Lower leg skin (tissue), 4 donors: Measurements from ENCODE around the gene FGF19. TPM values are rescaled to one million over a fixed set of nuclear protein-coding genes. Genes with fewer than 3 reads are reported as not detected.
A peak's percentile ranks its signal among the peaks of the same experiment; 100 is the strongest.

ENCODE experiments used
- DNase-seq, 2 donors: peaks; one replicate each; pipeline ENCODE4 v3.0.0-alpha.2; 2019; ENCODE audit warnings: low spot score in 2 of 2
- H3K4me3 ChIP-seq: fragments of 200-600 bp; sonication (generic); 2 replicates; pipeline ENCODE4 v1.5.1; 2017; ENCODE audit warnings: mild to moderate bottlenecking, low read depth; ENCODE audit not compliant: poor library complexity, severe bottlenecking
- POLR2A ChIP-seq, 2 donors: fragments of 450-650 bp; IDR thresholded peaks; one replicate each; pipeline ENCODE4 v1.6.1; 2016 to 2017; ENCODE audit warnings: antibody characterized with exemption in 2 of 2, mild to moderate bottlenecking in 1 of 2, moderate library complexity in 1 of 2
- WGBS, 2 donors: methylation state at CpG; one replicate each; pipeline ENCODE4 v1.1.5; 2018; 5-methylcytosine and 5-hydroxymethylcytosine counted together
- intact Hi-C: fragments of 100-400 bp; cut with DNase I; formaldehyde crosslinking; loops from one replicate; pipeline ENCODE4 v1.15.0; 2023; ENCODE audit warnings: low total_unique reads
- total RNA-seq, 4 donors: library from RNA; depleted of rRNA; stranded (reverse); fragments of >200 nt; gene quantifications; one replicate each; pipeline ENCODE4 v1.1.0, GENCODE V29; 2016
- TF ChIP-seq, protein P1 (sequence below), 3 donors: fragments of 450-650 bp; IDR thresholded peaks; one replicate each; pipeline ENCODE4 v1.5.1; 2016; ENCODE audit warnings: antibody characterized with exemption in 3 of 3, mild to moderate bottlenecking in 3 of 3, moderate library complexity in 2 of 3

The FGF19 gene
- total RNA-seq, 4 donors from 2014 or later: not detected

DNA sequence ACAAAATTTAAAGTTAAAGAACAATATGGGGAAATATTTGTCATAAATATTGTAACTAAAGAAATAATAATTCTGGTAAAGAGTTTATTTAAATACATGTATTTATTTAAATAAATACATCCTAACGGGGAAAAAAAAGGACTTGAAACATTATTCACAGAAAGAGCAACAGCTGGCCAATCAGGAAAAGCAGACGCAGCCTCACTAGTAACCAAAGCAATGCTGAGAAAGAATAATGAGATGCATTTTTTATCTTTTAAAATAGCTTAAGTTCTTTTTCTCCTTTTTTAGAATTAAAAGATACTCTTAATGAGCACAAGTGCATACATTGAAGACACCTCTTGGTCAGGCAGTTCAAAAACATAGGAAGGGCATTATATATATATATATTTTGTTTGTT is 26.1 kb downstream of the FGF19 start:
- intact Hi-C loops: no loop called here
- WGBS, 2 donors: 56 to 66% methylated on average over 2 of the region's 2 CpGs
- TF ChIP-seq POLR2A (IDR thresholded peaks at IDR 0.05): no peak
- TF ChIP-seq, protein P1, sequence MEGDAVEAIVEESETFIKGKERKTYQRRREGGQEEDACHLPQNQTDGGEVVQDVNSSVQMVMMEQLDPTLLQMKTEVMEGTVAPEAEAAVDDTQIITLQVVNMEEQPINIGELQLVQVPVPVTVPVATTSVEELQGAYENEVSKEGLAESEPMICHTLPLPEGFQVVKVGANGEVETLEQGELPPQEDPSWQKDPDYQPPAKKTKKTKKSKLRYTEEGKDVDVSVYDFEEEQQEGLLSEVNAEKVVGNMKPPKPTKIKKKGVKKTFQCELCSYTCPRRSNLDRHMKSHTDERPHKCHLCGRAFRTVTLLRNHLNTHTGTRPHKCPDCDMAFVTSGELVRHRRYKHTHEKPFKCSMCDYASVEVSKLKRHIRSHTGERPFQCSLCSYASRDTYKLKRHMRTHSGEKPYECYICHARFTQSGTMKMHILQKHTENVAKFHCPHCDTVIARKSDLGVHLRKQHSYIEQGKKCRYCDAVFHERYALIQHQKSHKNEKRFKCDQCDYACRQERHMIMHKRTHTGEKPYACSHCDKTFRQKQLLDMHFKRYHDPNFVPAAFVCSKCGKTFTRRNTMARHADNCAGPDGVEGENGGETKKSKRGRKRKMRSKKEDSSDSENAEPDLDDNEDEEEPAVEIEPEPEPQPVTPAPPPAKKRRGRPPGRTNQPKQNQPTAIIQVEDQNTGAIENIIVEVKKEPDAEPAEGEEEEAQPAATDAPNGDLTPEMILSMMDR (IDR thresholded peaks at IDR 0.05): no peak
- DNase-seq: no peak
- no peak overlapping the region for H3K4me3 ChIP-seq

DNA sequence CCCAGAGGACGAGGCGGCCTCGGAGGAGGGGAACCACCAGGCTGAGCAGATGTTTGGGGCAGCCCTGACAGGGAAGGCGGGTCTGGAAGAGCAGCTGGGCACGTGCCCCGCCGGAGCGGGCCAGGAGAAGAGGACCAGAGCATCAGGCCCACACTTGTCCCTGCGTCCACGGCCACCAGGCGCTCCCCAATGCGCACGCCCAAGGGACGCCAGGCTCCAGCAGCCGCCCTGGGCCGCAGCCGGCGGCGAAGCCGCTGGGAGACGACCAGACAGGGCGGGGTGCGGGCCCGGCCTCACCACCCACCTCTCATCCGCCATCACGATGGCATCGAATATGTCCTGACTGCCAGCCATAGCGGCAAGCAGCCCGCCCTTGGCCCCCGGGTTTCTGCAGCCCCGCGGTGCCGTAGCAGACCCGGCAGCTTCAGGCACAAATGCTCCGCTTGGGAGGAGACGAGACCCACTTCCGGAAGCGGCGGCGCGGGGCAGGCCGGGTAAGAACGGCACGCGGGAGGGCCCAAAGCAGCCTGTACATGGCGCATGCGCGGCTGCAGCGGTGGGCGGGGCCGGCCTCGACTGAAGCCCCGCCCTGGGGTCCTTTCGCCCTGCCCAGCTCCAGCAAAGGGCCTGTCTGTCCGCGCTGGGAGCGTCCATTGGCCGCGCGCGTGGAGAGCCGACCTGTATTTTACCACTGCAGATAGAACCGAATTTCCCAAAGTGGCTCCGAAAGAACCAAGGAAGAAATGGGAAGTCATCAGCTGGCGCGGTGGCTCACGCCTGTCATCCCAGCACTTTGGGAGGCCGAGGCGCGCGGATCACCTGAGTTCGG is 28.7 kb downstream of the FGF19 start, which contains the start of gene LTO1:
Gene LTO1, minus strand, starts transcription at position 468 of the 829 bp plus-strand sequence. Its CDS starts 114 bp downstream, at position 354.
- no peak for TF ChIP-seq POLR2A (IDR thresholded peaks at IDR 0.05)
- TF ChIP-seq, protein P1 (IDR thresholded peaks at IDR 0.05): no peak
- DNase-seq: peak; percentile 93 to 99
- intact Hi-C loops: no loop called here
- 1 to 10% methylated on average over 25 to 65 of the region's 72 CpGs for WGBS, 2 donors
- H3K4me3 ChIP-seq: peak within 1 kb of the TSS; percentile 86

DNA sequence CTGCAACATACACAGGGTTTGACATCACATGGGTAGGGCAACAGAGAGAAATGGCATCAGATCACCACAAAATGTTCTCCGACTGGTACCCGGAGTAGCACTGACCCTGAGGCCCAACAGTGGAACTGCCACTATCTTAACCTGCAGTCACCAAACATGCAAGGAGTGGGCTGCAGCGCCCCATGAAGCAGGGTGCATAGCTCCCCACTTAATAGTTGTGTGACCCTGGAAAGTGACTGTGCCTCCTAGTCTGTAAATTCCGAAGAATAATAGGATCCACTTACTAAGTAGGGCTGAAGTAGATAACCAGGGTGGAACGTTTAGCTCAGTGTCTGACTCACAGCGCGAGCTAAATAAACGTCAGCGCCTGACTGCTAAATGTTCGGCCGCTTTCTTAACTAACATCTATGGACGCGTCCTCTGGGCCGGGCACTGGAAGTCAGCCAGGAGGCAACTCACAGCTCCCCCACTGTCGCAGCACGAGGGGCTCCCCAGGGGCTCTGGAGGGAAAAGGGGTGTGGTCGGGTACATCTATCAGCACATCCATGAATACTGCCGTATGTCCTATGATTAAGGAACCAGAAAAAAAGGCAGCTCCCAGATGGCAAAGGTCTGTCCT is 29.4 kb downstream of the FGF19 start:
- DNase-seq: no peak
- peak overlapping the region; percentile 86 for H3K4me3 ChIP-seq
- TF ChIP-seq, protein P1 (IDR thresholded peaks at IDR 0.05): no peak
- TF ChIP-seq POLR2A (IDR thresholded peaks at IDR 0.05): no peak
- intact Hi-C loops: no loop called here
- 14 to 17% methylated on average over 18 of the region's 18 CpGs for WGBS, 2 donors

DNA sequence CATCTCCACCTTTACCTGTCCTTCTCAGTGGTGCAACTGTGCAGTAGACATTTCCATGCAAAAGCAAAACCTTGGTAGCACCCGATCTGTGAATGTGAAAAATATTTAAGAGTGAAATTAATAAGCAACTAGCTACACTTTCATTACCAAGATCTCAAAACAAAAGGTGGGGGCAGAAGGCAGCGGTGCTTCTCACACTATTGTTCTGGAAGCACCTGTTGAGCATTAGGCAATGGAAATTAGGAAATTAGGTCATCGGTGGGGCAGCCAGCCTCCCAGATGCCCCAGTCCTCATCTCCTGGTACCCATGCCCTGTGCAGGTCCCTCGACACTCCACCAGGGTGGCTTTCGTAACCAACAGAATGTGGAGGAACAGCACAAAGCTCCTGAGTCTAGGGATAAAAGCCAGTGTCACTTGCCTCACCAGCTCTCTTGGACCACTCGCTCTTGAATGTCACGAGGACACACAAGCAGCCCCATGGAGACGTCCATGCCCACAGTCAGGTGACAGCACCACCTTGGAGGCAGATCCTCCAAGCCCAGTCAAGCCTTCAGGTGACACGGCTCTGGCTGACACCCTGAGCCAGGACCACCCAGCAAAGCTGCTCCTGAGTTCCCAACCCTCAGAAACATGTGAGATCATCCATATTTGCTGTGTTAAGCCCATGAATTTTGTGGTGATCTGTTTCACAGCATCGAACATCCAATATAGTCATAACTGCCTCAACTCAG is 31.9 kb downstream of the FGF19 start:
- peak in 1 of 2 donors; percentile 66 for DNase-seq
- intact Hi-C loops: no loop called here
- TF ChIP-seq, protein P1 (IDR thresholded peaks at IDR 0.05): no peak
- no peak for TF ChIP-seq POLR2A (IDR thresholded peaks at IDR 0.05)

DNA sequence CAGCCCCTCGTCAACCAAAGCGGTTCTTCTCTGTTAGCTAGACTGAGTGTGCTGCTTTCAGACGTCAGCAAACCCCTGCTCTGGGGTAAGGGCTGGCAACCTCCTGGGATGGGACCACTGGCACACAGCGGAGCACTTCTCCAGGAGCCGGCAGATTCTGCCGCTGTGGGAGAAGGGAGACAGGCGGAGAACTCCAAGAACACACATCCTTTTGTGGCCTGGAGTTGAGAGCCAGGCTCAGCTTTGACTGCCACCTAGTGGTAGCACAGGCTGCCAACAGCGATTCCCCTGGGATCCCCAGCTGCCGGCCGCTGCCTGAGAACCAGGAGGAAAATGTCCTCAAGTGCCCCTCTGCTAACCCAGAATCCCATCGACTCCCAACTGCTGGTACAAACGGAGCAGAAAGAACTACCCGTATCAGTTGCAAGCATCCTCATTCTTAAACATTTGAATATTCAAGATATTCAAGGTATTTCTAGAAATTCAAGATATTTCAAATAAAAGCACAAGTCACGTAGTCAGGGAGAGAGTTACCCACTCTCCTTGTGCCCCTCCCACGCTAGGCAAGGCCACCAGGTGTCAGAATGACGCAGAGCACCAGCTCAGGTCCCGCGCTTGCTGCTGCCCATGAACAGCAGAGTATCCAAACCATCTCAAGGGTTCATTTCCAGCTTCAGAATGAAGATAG is 33.5 kb downstream of the FGF19 start:
- intact Hi-C loops: no loop called here
- peak; percentile 74 to 96 for DNase-seq
- WGBS, 2 donors: 33% methylated on average over 18 of the region's 18 CpGs
- TF ChIP-seq, protein P1 (IDR thresholded peaks at IDR 0.05): peak in 1 of 3 donors; percentile 88
- TF ChIP-seq POLR2A (IDR thresholded peaks at IDR 0.05): no peak
- H3K4me3 ChIP-seq: no peak overlapping the region

More for the DNA sequence above, 31.9 kb downstream of the FGF19 start:
- H3K4me3 ChIP-seq: no peak overlapping the region
- WGBS, 2 donors: 75 to 79% methylated on average over 10 of the region's 10 CpGs
